ENCODE data around the gene SSNA1.
A peak's percentile ranks its signal among the peaks of the same experiment; 100 is the strongest.

Gene SSNA1

DNA sequence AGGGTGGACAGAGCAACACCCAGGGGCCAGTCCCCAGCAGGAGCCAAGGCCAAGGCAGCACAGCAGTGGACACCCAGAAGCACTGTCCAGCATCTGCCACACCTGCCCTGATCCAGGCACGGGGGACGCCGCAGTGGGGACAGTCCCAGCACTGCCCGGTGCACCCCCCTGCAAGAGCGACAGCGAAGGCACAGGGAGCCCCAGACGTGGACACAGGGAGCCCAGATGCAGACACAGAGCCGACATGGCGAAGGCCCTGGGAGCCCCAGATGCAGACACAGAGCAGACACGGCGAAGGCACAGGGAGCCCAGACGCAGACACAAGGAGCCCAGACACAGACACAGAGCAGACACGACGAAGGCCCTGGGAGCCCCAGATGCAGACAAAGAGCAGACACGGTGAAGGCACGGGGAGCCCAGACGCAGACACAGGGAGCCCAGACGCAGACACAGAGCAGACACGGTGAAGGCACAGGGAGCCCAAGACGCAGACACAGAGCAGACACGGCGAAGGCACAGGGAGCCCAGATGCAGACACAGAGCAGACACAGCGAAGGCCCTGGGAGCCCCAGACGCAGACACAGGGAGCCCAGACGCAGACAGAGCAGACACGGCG lies 4.4 kb upstream of the SSNA1 start:
- H3K4me2 ChIP-seq (ENCODE audit: insufficient read depth, low read length) = no peak overlapping the region
- H3K27ac ChIP-seq (ENCODE audit: low read length) = no peak overlapping the region
- no peak for DNase-seq
- H3K79me2 ChIP-seq (ENCODE audit: insufficient read depth, low read length) = peaks cover 37% of the 10 kb centered on the region
- H3K27me3 ChIP-seq (ENCODE audit: insufficient read depth, low read length, poor library complexity) = no peaks in the 10 kb centered on the region
- TF ChIP-seq, protein P1, sequence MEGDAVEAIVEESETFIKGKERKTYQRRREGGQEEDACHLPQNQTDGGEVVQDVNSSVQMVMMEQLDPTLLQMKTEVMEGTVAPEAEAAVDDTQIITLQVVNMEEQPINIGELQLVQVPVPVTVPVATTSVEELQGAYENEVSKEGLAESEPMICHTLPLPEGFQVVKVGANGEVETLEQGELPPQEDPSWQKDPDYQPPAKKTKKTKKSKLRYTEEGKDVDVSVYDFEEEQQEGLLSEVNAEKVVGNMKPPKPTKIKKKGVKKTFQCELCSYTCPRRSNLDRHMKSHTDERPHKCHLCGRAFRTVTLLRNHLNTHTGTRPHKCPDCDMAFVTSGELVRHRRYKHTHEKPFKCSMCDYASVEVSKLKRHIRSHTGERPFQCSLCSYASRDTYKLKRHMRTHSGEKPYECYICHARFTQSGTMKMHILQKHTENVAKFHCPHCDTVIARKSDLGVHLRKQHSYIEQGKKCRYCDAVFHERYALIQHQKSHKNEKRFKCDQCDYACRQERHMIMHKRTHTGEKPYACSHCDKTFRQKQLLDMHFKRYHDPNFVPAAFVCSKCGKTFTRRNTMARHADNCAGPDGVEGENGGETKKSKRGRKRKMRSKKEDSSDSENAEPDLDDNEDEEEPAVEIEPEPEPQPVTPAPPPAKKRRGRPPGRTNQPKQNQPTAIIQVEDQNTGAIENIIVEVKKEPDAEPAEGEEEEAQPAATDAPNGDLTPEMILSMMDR (IDR thresholded peaks at IDR 0.05; ENCODE audit: borderline replicate concordance, extremely low read depth, low read length, poor library complexity, severe bottlenecking) = no peak
- peaks cover 22% of the 10 kb centered on the region for H4K20me1 ChIP-seq (ENCODE audit: insufficient read depth, low read length)
- peaks cover 25% of the 10 kb centered on the region for H3K4me1 ChIP-seq (ENCODE audit: insufficient read depth, low read length)
- no peak overlapping the region for H2AFZ ChIP-seq (ENCODE audit: low read depth, low read length)
- H3K9ac ChIP-seq (ENCODE audit: low read depth, low read length) = no peak overlapping the region
- no peaks in the 10 kb centered on the region for H3K9me3 ChIP-seq (ENCODE audit: insufficient read depth, low read length, severe bottlenecking)
- peaks cover 71% of the 10 kb centered on the region for H3K36me3 ChIP-seq (ENCODE audit: insufficient read depth, low read length)
- H3K4me3 ChIP-seq (ENCODE audit: low read depth in 1 of 2, low read length in 2 of 2) = no peak overlapping the region
- no peak for ATAC-seq (ENCODE audit: insufficient read depth, low read depth)

DNA sequence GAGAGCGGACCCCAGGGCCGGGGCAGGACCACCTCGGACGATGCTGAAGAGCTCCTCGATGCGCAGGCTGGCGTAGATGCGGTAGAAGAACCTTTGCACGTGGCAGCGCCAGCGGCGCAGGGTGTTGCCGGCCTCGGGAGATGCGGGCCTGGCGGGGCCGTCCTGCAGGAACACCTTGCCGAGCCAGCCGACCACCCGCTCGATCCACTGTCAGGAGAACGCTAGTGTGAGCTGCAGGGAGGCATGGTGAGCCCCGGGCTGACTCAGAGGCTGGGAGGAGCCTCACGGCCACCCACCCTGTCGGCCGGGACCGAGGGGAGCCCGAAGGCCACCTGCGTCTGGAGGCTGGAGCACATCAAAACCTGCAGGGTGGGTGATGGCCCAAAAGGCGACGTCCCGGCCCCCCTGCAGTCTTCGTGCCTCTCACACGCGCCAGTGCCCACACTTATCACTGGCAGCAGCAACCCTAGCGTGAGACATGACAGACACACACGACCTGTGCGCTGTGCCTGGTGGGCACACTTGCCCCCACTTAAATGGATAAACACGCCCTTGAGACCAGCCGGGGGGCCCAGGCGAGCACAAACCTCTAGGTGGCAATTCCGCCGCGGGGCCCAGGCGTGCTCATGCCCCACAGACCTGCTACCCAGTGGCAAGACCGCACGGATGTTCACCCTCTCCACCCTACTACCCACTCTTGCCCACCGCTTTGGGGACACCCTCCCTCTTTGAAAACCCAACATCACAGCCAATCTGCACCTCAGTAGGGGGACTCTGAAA lies 3.4 kb upstream of the SSNA1 start:
- Histone ChIP-seq H3K27ac (ENCODE audit: low read length) (no peak overlapping the region), H3K9me3 (ENCODE audit: insufficient read depth, low read length, severe bottlenecking) (no peaks in the 10 kb centered on the region), H3K4me1 (ENCODE audit: insufficient read depth, low read length) (peaks cover 35% of the 10 kb centered on the region), H3K27me3 (ENCODE audit: insufficient read depth, low read length, poor library complexity) (no peaks in the 10 kb centered on the region), H3K36me3 (ENCODE audit: insufficient read depth, low read length) (peaks cover 77% of the 10 kb centered on the region), H3K4me3 (ENCODE audit: low read depth in 1 of 2, low read length in 2 of 2) (no peak overlapping the region), H2AFZ (ENCODE audit: low read depth, low read length) (no peak overlapping the region), H3K79me2 (ENCODE audit: insufficient read depth, low read length) (peaks cover 47% of the 10 kb centered on the region), H3K4me2 (ENCODE audit: insufficient read depth, low read length) (peak overlapping the region; percentile 22; the same call in 1 of the 2 replicates), H3K9ac (ENCODE audit: low read depth, low read length) (no peak overlapping the region), H4K20me1 (ENCODE audit: insufficient read depth, low read length) (peaks cover 32% of the 10 kb centered on the region)
- no peak for DNase-seq
- TF ChIP-seq, protein P1 (IDR thresholded peaks at IDR 0.05; ENCODE audit: borderline replicate concordance, extremely low read depth, low read length, poor library complexity, severe bottlenecking) = no peak
- no peak for TF ChIP-seq EZH2 (IDR thresholded peaks at IDR 0.05; ENCODE audit: borderline replicate concordance, low read depth, low read length, severe bottlenecking)
- no peak for ATAC-seq (ENCODE audit: insufficient read depth, low read depth)

DNA sequence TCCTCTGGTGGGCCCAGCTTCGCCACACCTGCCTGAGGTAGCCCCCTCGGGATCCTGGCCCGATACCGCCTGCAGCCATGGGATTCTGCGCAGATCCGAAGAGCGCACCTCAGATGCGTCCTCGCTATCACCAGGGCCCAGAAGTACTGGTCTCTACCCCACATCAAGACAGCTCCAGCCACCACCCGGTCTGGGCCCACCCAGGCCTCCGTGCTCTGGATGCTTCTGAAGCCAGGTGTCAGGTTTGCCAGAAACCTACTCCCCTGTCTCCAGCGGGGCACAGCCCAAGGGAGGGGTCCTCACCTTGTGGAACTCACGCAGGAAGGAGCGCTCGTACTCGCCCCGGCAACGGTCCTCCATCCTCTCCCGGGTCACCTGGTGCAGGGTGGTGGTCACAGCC lies 2.6 kb upstream of the SSNA1 start:
- no peak for TF ChIP-seq EZH2 (IDR thresholded peaks at IDR 0.05; ENCODE audit: borderline replicate concordance, low read depth, low read length, severe bottlenecking)
- TF ChIP-seq, protein P1 (IDR thresholded peaks at IDR 0.05; ENCODE audit: borderline replicate concordance, extremely low read depth, low read length, poor library complexity, severe bottlenecking) = no peak

More for the DNA sequence above, 2.6 kb upstream of the SSNA1 start:
- H4K20me1 ChIP-seq (ENCODE audit: insufficient read depth, low read length) = peaks cover 39% of the 10 kb centered on the region
- H3K4me3 ChIP-seq (ENCODE audit: low read depth in 1 of 2, low read length in 2 of 2) = peak overlapping the region in 1 of 2 experiments; percentile 97; a peak in 1 of 4 replicates
- no peak overlapping the region for H3K27ac ChIP-seq (ENCODE audit: low read length)
- peak overlapping the region; percentile 88; the same call in 1 of the 2 replicates for H3K4me2 ChIP-seq (ENCODE audit: insufficient read depth, low read length)
- peaks cover 76% of the 10 kb centered on the region for H3K36me3 ChIP-seq (ENCODE audit: insufficient read depth, low read length)
- ATAC-seq (ENCODE audit: insufficient read depth, low read depth) = no peak
- no peak for DNase-seq
- no peaks in the 10 kb centered on the region for H3K9me3 ChIP-seq (ENCODE audit: insufficient read depth, low read length, severe bottlenecking)
- H3K9ac ChIP-seq (ENCODE audit: low read depth, low read length) = 0 out of 2 replicates have a peak overlapping the region, but pooled peaks have one; percentile 97
- peaks cover 44% of the 10 kb centered on the region for H3K4me1 ChIP-seq (ENCODE audit: insufficient read depth, low read length)
- H2AFZ ChIP-seq (ENCODE audit: low read depth, low read length) = no peak overlapping the region
- H3K27me3 ChIP-seq (ENCODE audit: insufficient read depth, low read length, poor library complexity) = no peaks in the 10 kb centered on the region
- peaks cover 48% of the 10 kb centered on the region for H3K79me2 ChIP-seq (ENCODE audit: insufficient read depth, low read length)

All from DND-41 (cell line).